Suprapubic skin (tissue), 4 donors: Measurements from ENCODE around the gene SCGB2B2. TPM values are rescaled to one million over a fixed set of nuclear protein-coding genes. Genes with fewer than 3 reads are reported as not detected.
"Not testable (repeated sequence)": the region's sequence is repeated elsewhere in the genome, so short reads cannot be mapped to it uniquely, and the experiment has no call there.

ENCODE experiments used
- DNase-seq, 2 donors: peaks; one replicate each; pipeline ENCODE4 v3.0.0-alpha.2; 2019; ENCODE audit warnings: low spot score in 2 of 2
- H3K27ac ChIP-seq: fragments of 200-600 bp; sonication (generic); one replicate; pipeline ENCODE4 v1.5.1; 2019
- H3K27me3 ChIP-seq: fragments of 200-600 bp; sonication (generic); one replicate; pipeline ENCODE4 v1.5.1; 2019
- H3K36me3 ChIP-seq: fragments of 200-600 bp; sonication (generic); one replicate; pipeline ENCODE4 v1.5.1; 2019
- H3K4me1 ChIP-seq: fragments of 200-600 bp; sonication (generic); one replicate; pipeline ENCODE4 v1.5.1; 2019
- H3K4me3 ChIP-seq: fragments of 200-600 bp; sonication (generic); one replicate; pipeline ENCODE4 v1.5.1; 2019; ENCODE audit warnings: mild to moderate bottlenecking
- H3K9me3 ChIP-seq: fragments of 200-600 bp; sonication (generic); one replicate; pipeline ENCODE4 v1.5.1; 2019
- EP300 ChIP-seq: sonication (generic); formaldehyde crosslinking; IDR thresholded peaks from one replicate; pipeline ENCODE4 v1.6.1; 2017; ENCODE audit warnings: antibody characterized with exemption
- POLR2A ChIP-seq, 2 donors: fragments of 450-650 bp; IDR thresholded peaks; one replicate each; pipeline ENCODE4 v1.6.1; 2017; ENCODE audit warnings: antibody characterized with exemption in 2 of 2, mild to moderate bottlenecking in 2 of 2, moderate library complexity in 2 of 2
- POLR2AphosphoS5 ChIP-seq, 3 donors: sonication (generic); formaldehyde crosslinking; IDR thresholded peaks; one replicate each; pipeline ENCODE4 v1.6.1; 2017; ENCODE audit warnings: antibody characterized with exemption in 3 of 3
- WGBS: methylation state at CpG from one replicate; pipeline ENCODE4 v1.1.5; 2018; 5-methylcytosine and 5-hydroxymethylcytosine counted together
- total RNA-seq, 4 donors: library from RNA; depleted of rRNA; stranded (reverse); fragments of >200 nt; gene quantifications; one replicate each; pipeline ENCODE4 v1.1.0, GENCODE V29; 2016
- TF ChIP-seq, protein P1 (sequence below), 2 donors: fragments of 200-600 bp in 1 of 2; fragments of 450-650 bp in 1 of 2; sonication (generic) in 1 of 2; IDR thresholded peaks; one replicate each; pipeline ENCODE4 v1.5.1; 2016 to 2019; ENCODE audit warnings: antibody characterized with exemption in 2 of 2, mild to moderate bottlenecking in 1 of 2, moderate library complexity in 1 of 2

SCGB2B2 gene
- total RNA-seq, 4 donors from 2014 or later = 0.18 to 12.1 (median 4.5) TPM

DNA sequence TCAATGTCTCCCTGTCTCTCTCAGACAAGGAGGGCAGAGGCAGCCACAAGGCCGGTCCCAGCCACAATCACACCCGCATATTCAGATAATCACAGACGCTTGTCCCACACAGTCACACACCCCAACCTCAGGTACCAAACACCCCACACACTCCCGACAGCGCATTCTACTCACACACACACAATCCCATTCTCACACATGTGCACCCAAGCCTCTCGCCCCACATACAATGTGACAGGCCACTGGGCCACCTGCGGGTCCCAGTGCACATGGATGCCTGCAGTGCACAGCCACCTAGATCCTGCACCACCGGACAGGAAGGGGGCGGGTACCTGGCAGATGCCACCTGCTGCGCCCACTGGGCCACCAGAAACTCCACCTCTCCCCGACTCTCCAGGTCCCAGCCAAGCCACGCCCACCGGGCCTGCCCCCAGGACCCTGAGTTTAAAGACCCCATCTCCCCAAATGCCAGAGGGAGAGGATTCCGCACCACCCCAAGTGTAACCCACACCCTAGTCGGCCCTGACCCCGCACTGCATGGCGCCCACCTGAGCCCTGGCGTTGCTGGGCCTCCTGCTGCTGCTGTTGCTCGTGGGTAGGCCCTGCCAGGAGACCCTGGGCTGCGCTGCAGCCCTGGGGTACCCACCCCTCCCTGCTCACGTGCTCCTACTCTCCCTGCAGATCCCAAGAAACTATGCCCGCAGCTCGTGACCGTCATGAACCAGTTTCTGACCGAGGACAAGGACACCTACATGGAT lies 10.6 kb downstream of the SCGB2B2 start:
- H3K9me3 ChIP-seq = no peaks in the 10 kb centered on the region
- no peaks in the 10 kb centered on the region for H3K27me3 ChIP-seq
- no peak overlapping the region for H3K4me3 ChIP-seq
- TF ChIP-seq, protein P1, sequence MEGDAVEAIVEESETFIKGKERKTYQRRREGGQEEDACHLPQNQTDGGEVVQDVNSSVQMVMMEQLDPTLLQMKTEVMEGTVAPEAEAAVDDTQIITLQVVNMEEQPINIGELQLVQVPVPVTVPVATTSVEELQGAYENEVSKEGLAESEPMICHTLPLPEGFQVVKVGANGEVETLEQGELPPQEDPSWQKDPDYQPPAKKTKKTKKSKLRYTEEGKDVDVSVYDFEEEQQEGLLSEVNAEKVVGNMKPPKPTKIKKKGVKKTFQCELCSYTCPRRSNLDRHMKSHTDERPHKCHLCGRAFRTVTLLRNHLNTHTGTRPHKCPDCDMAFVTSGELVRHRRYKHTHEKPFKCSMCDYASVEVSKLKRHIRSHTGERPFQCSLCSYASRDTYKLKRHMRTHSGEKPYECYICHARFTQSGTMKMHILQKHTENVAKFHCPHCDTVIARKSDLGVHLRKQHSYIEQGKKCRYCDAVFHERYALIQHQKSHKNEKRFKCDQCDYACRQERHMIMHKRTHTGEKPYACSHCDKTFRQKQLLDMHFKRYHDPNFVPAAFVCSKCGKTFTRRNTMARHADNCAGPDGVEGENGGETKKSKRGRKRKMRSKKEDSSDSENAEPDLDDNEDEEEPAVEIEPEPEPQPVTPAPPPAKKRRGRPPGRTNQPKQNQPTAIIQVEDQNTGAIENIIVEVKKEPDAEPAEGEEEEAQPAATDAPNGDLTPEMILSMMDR (IDR thresholded peaks at IDR 0.05) = no peak
- no peak for TF ChIP-seq POLR2A (IDR thresholded peaks at IDR 0.05)
- no peak for TF ChIP-seq EP300
- no peak for TF ChIP-seq POLR2AphosphoS5 (IDR thresholded peaks at IDR 0.05)
- no peaks in the 10 kb centered on the region for H3K36me3 ChIP-seq
- no peak overlapping the region for H3K27ac ChIP-seq
- WGBS = 95% methylated on average over 22 of the region's 25 CpGs
- peaks cover 3% of the 10 kb centered on the region for H3K4me1 ChIP-seq
- no peak for DNase-seq

DNA sequence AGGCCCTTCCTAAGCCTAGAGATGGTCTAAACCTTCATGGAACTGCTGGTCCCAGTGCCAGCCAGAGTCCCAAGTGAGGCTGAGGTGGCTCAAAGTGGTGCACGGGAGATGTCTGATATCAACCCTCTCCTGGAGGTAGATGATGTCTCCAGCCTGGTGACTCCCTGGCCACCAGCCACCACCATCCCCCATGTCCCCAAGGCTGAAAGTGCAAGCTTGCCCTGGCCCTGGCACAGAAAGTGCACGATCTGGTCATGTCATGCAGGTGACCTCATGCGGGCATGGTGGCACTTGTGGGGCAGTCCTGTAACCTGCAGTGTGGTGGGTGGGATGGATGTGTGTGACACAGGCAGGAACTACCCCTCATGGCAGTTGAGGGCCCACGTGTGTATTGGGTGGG lies 11.7 kb downstream of the SCGB2B2 start:
- not testable (repeated sequence) for H3K27me3 ChIP-seq, H3K9me3 ChIP-seq, H3K27ac ChIP-seq, H3K36me3 ChIP-seq, H3K4me1 ChIP-seq, H3K4me3 ChIP-seq, DNase-seq
- WGBS = no CpG with 5 or more reads among the region's 4 CpGs

DNA sequence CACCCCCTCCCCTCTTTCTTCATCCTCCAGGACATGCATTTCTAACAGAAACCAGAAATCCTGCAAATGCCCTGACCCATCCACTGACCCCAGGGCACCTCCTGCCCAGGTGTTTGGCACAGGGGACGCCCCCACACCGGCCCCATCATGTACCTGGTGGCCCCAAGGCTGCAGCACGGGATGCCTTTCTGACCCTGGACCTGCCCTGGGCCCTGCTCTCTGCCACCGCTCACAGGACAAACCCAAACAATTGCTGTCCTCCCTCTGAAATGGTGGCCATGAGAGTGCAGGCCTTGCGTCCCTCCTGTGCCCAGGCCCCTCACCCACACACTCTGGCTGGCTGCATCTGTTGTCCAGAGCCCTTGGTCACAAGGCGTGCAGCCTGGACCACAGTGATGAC lies 12.1 kb downstream of the SCGB2B2 start:
- 100% methylated on average over 1 of the region's 6 CpGs for WGBS
- no peak for DNase-seq
- Histone ChIP-seq H3K36me3 (no peaks in the 10 kb centered on the region), H3K27ac (no peak overlapping the region), H3K9me3 (no peaks in the 10 kb centered on the region), H3K27me3 (no peaks in the 10 kb centered on the region), H3K4me3 (no peak overlapping the region), H3K4me1 (peaks cover 3% of the 10 kb centered on the region)
- TF ChIP-seq POLR2A (IDR thresholded peaks at IDR 0.05) (no peak), POLR2AphosphoS5 (IDR thresholded peaks at IDR 0.05) (no peak), EP300 (no peak)
- TF ChIP-seq, protein P1 (IDR thresholded peaks at IDR 0.05) = no peak

DNA sequence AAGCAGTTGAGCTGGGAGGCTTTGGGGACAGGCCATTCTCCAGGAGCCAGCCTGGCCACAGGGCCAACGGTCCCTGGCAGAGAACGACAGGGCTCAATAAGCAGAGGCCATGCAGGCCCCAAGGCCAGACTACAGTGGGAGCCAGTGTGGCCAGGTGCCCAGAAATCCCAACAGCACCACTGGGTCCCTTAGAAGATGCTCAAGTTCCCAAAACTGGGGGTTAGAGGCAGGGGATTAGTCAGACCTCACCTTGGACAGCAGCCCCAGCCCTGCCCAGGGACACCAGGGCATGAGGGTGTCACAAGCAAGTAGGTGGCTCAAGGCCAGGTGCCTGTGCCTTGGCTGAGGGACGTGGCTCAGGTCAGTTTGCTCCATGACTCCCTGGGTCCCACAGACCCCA lies 12.8 kb downstream of the SCGB2B2 start:
- Histone ChIP-seq H3K4me1 (peaks cover 3% of the 10 kb centered on the region), H3K4me3 (no peak overlapping the region), H3K9me3 (no peaks in the 10 kb centered on the region), H3K27ac (no peak overlapping the region), H3K27me3 (no peaks in the 10 kb centered on the region), H3K36me3 (no peaks in the 10 kb centered on the region)
- no peak for TF ChIP-seq POLR2A (IDR thresholded peaks at IDR 0.05)
- TF ChIP-seq POLR2AphosphoS5 (IDR thresholded peaks at IDR 0.05) = no peak
- TF ChIP-seq EP300 = no peak
- WGBS = no CpG with 5 or more reads among the region's 3 CpGs
- no peak for DNase-seq

DNA sequence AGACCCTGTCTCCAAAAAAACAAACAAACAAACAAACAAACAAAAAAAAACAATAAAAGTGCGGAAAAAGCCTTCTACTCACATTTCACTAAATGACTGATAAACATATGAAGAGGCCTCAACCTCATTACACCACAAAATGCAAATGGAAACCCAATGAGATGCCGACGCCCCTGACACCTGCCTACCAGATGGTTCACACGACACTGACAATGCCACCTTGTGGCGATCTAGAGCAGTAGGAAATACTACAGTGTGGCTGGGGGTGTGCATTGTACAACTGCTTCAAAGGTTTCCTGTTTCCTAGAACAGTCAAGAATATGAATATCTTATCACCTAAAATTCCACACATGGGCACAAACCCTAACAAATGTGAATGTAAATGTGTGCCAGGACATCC lies 14.0 kb downstream of the SCGB2B2 start:
- H3K9me3 ChIP-seq = no peaks in the 10 kb centered on the region
- DNase-seq = no peak
- WGBS = 28% methylated on average over 5 of the region's 5 CpGs

DNA sequence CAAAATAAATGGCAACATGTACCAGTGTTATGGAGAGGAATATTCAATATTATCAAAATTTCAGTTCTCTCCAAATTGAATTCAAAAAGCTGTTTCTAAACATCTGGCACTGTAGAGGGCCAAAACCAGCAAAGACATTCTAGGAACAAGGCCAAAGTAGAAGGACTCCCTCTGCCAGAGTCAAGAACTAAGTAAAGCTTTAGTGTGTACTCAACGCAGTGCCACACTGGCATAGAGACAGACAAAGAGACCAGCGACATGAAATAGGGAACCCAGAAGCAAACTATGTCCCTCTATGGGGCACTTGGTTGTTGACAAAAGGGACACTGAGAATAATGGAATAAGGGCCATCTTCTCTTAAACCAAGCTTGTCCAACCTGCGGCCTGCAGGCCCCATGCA lies 15.6 kb downstream of the SCGB2B2 start:
- Histone ChIP-seq H3K27me3 (no peaks in the 10 kb centered on the region), H3K27ac (no peak overlapping the region), H3K9me3 (no peaks in the 10 kb centered on the region), H3K4me1 (no peaks in the 10 kb centered on the region), H3K4me3 (no peak overlapping the region), H3K36me3 (no peaks in the 10 kb centered on the region)
- DNase-seq = no peak
- WGBS = 58% methylated on average over 3 of the region's 3 CpGs
- TF ChIP-seq EP300 (no peak), POLR2AphosphoS5 (IDR thresholded peaks at IDR 0.05) (no peak), POLR2A (IDR thresholded peaks at IDR 0.05) (no peak)
- TF ChIP-seq, protein P1 (IDR thresholded peaks at IDR 0.05) = no peak

More for the DNA sequence above, 14.0 kb downstream of the SCGB2B2 start:
- Histone ChIP-seq H3K4me1 (peaks cover 3% of the 10 kb centered on the region), H3K36me3 (no peaks in the 10 kb centered on the region), H3K27me3 (no peaks in the 10 kb centered on the region), H3K27ac (no peak overlapping the region), H3K4me3 (no peak overlapping the region)
- TF ChIP-seq, protein P1 (IDR thresholded peaks at IDR 0.05) = peak in 1 of 2 donors; percentile 18
- no peak for TF ChIP-seq EP300
